Spleen (tissue), 11 donors: ENCODE measurements around the gene IFI27L2. TPM values are rescaled to one million over a fixed set of nuclear protein-coding genes. Genes with fewer than 3 reads are reported as not detected.

ENCODE experiments used
- DNase-seq: peaks from one replicate; pipeline ENCODE4 v3.0.0-alpha.2; 2020
- H3K27ac ChIP-seq, 8 donors: fragments of 200-600 bp; sonication (generic) in 7 of 8; 1 replicate in 4 of 8; 2 replicates in 4 of 8; pipeline versions ENCODE4 v1.5.0 to v1.8.0; 2016 to 2021; ENCODE audit warnings: inconsistent platforms in 4 of 8, mild to moderate bottlenecking in 4 of 8, moderate library complexity in 1 of 8
- H3K27me3 ChIP-seq, 7 donors: fragments of 200-600 bp; sonication (generic) in 6 of 7; replicated peaks in 1 of 7; 1 replicate in 4 of 7; 2 replicates in 3 of 7; pipeline versions ENCODE4 v1.5.0 to v1.8.0; 2016 to 2021; ENCODE audit warnings: inconsistent platforms in 3 of 7, mild to moderate bottlenecking in 1 of 7
- H3K36me3 ChIP-seq, 6 donors: fragments of 200-600 bp; sonication (generic) in 5 of 6; 1 replicate in 4 of 6; 2 replicates in 2 of 6; pipeline versions ENCODE4 v1.5.0 to v1.8.0; 2016 to 2021; ENCODE audit warnings: inconsistent platforms in 2 of 6
- H3K4me1 ChIP-seq, 6 donors: fragments of 200-600 bp; sonication (generic) in 5 of 6; 1 replicate in 3 of 6; 2 replicates in 3 of 6; pipeline versions ENCODE4 v1.5.0 to v1.8.0; 2016 to 2021; ENCODE audit warnings: inconsistent platforms in 3 of 6
- H3K4me3 ChIP-seq, 8 donors: fragments of 200-600 bp; sonication (generic) in 7 of 8; 1 replicate in 4 of 8; 2 replicates in 4 of 8; pipeline versions ENCODE4 v1.5.0 to v1.8.0; 2016 to 2021; ENCODE audit warnings: inconsistent platforms in 4 of 8, mild to moderate bottlenecking in 4 of 8, moderate library complexity in 2 of 8
- H3K9me3 ChIP-seq, 8 donors: fragments of 200-600 bp; sonication (generic) in 7 of 8; 1 replicate in 4 of 8; 2 replicates in 4 of 8; pipeline versions ENCODE4 v1.5.0 to v1.8.0; 2016 to 2021; ENCODE audit warnings: inconsistent platforms in 4 of 8
- POLR2A ChIP-seq, 3 donors: fragments of 450-650 bp; IDR thresholded peaks; one replicate each; pipeline ENCODE4 v1.5.1; 2017; ENCODE audit warnings: antibody characterized with exemption in 3 of 3, mild to moderate bottlenecking in 1 of 3
- POLR2AphosphoS5 ChIP-seq, 3 donors: sonication (generic); formaldehyde crosslinking; IDR thresholded peaks; one replicate each; pipeline ENCODE4 v1.5.1; 2017; ENCODE audit warnings: antibody characterized with exemption in 3 of 3
- WGBS, 5 donors: extraction: QIAGEN DNeasy Blood & Tissue Kit in 3 of 5; methylation state at CpG; one replicate each; pipeline versions ENCODE4 v1.1.5 to v1.1.7; 2013 to 2018; 5-methylcytosine and 5-hydroxymethylcytosine counted together
- intact Hi-C: fragments of 100-400 bp; cut with DNase I; formaldehyde crosslinking; loops from one replicate; pipeline ENCODE4 v1.15.0; 2023; ENCODE audit warnings: low total_unique reads
- polyA plus RNA-seq, 3 donors: library from polyadenylated mRNA; stranded (reverse); fragments of 200-250 nt; gene quantifications; one replicate each; pipeline ENCODE4 v1.2.1, GENCODE V29; 2013
- total RNA-seq, 7 donors: library from RNA; depleted of rRNA in 3 of 7; stranded (reverse); fragments of >200 nt in 3 of 7; fragmentation: NEBNext Ultra II Directional in 4 of 7; extraction: Animal tissue kit (Norgen Biotek cat#: 25700) in 4 of 7; gene quantifications; one replicate each; pipeline versions ENCODE4 v1.1.0 to v1.2.1, GENCODE V29; 2016 to 2021
- TF ChIP-seq, protein P1 (sequence below), 11 experiments: fragments of 200-600 bp in 7 of 11; fragments of 450-650 bp in 4 of 11; sonication (generic) in 4 of 11; IDR thresholded peaks in 8 of 11; conservative IDR thresholded peaks in 3 of 11; 1 replicate in 7 of 11; 2 replicates in 4 of 11; pipeline versions ENCODE4 v1.4.0 to v1.8.0; 2016 to 2021; ENCODE audit warnings: antibody characterized with exemption in 11 of 11, inconsistent platforms in 4 of 11, mild to moderate bottlenecking in 1 of 11
- donor health status: healthy with polysubstance abuse.
- donor health status: DM: no; HTN: no; CAD: no; lungs with moderate emphysema.
- donor health status: DM: no; HTN: no; CAD: no.
- donor health status: Bipolar disorder and iron deficiency.
- donor health status: healthy.
- donor health status: DM: no; HTN: no; CAD: no.
- donor health status: DM: yes; HTN: yes; CAD: no.

The IFI27L2 gene
- total and polyA plus RNA-seq, 10 donors: 40.6 to 137 (median 75.5) TPM

DNA sequence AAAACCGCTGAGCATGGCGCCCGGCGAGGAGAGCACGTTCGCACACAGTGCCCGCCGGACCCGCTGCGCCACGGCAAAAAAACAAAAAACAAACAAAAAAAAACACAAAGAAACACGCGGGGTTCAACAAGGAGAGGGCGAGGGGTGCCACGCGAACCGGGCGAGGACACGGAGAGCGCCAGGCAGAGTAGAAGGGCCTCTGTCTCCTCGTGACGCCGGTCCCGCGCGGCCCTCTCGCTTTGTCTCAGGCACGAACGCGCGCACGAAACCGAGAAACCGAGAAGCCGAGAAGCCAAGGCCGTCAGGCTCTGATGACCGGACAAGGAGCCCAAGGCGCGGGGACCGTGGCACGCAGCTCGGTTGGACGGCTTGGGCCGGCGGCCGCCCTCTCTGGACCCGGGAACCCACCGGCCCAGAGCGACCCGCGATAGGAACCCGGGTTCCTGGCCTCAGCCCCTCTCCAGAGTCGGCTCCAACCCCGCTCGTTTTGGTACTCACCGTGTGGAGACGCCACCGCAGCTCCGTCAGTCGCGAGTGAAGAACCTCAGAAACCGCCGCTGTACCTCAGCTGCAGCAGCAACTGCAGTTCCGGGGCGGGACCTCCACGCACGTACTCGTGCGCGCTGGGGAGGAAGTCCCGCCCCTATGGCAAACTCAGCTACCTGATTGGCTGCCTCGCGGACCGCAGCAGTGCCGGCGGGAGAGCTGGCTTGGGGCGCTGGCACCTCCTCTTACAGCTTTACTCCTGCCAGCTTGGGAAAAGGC, 48.6 kb downstream of the IFI27L2 start, which contains the start of the genes DDX24 and IFI27L1:
DDX24 (minus strand) TSS at position 582 of the 765 bp plus-strand sequence. CDS start 1,460 bp downstream, outside the sequence.
IFI27L1 (plus strand) TSS at position 690 of the 765 bp plus-strand sequence. CDS start 15,628 bp downstream, outside the sequence.
- peak within 1 kb of the TSS; percentile 89 to 97 (median 96) for H3K27ac ChIP-seq
- peak within 1 kb of the TSS; percentile 88 to 99 (median 94) for H3K4me3 ChIP-seq
- DNase-seq: peak; percentile 99
- H3K9me3 ChIP-seq: peaks cover 0 to 6% (median 6%) of the 10 kb centered on the region in 8 donors
- intact Hi-C loops: no loop called here
- peaks cover 28 to 66% (median 57%) of the 10 kb centered on the region in 6 donors for H3K4me1 ChIP-seq
- H3K36me3 ChIP-seq: peaks cover 0 to 35% (median 19%) of the 10 kb centered on the region in 6 donors
- no peaks in the 10 kb centered on the region for H3K27me3 ChIP-seq
- TF ChIP-seq, protein P1, sequence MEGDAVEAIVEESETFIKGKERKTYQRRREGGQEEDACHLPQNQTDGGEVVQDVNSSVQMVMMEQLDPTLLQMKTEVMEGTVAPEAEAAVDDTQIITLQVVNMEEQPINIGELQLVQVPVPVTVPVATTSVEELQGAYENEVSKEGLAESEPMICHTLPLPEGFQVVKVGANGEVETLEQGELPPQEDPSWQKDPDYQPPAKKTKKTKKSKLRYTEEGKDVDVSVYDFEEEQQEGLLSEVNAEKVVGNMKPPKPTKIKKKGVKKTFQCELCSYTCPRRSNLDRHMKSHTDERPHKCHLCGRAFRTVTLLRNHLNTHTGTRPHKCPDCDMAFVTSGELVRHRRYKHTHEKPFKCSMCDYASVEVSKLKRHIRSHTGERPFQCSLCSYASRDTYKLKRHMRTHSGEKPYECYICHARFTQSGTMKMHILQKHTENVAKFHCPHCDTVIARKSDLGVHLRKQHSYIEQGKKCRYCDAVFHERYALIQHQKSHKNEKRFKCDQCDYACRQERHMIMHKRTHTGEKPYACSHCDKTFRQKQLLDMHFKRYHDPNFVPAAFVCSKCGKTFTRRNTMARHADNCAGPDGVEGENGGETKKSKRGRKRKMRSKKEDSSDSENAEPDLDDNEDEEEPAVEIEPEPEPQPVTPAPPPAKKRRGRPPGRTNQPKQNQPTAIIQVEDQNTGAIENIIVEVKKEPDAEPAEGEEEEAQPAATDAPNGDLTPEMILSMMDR (IDR thresholded peaks at IDR 0.05 in 8 of 11, conservative IDR thresholded peaks at IDR 0.05 in 3 of 11): peak in 1 of 11 experiments; percentile 26
- TF ChIP-seq POLR2AphosphoS5 (IDR thresholded peaks at IDR 0.05): peak; percentile 99
- peak; percentile 88 to 94 (median 90) for TF ChIP-seq POLR2A (IDR thresholded peaks at IDR 0.05)
- 0 to 1% (median 0%) methylated on average over 49 to 77 of the region's 77 CpGs for WGBS, 5 donors

DNA sequence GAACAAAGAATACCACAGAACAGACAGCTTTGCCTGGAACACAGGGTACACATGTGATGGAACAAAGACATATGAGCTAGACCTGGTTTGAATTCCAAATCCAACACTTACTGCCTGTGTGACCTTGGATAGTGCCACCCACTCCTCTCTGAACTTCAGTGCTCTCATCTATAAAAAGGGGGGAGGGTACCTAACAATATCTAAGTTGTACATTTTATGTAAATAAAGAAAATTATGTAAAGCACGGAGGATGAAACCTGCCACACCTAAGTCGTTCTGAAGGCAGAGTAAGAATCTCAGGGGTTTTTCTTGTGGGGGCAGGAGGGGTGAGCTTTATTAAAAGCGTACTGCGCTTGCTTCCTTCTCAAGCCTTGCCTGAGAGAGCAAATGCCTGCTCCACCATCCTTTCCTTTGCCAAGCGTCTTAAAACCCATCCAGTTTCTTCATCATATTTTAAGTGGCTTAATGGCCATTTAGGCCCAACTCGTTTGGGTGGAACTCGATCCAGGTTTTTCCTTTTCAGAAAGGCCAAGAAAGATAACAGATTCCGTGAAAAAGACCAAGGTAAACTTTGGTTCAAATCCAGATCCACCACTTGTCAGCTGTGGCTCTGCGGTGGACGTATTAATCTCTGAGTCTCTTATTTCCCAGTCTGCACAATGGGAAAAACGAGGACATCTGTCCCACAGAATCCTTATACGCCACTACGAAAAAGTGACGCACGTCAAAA, 49.3 kb downstream of the IFI27L2 start:
- DNase-seq: no peak
- intact Hi-C loops: no loop called here
- WGBS, 5 donors: 2 to 4% (median 3%) methylated on average over 15 of the region's 15 CpGs

DNA sequence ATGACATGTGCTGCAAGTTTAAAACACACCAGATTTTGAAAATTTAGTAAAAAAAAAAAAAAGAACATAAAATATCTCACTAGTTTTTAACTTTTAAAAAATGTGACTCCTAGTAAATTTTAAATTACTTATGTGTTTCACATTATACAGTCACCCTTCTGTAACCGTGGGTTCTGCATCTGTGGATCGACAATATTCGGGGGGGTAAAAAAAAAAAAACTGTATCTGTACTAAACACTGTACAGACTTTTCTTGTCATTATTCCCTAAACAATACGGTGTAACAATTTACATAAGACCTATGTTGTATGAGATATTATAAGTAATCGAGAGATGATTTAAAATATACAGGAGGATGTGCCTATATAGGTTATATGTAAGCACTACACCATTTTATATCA, 51.6 kb downstream of the IFI27L2 start:
- peaks cover 0 to 59% (median 28%) of the 10 kb centered on the region in 6 donors for H3K36me3 ChIP-seq
- H3K4me1 ChIP-seq: peaks cover 28 to 83% (median 65%) of the 10 kb centered on the region in 6 donors
- intact Hi-C loops: no loop called here
- TF ChIP-seq POLR2A (IDR thresholded peaks at IDR 0.05) (no peak), POLR2AphosphoS5 (IDR thresholded peaks at IDR 0.05) (no peak)
- TF ChIP-seq, protein P1 (IDR thresholded peaks at IDR 0.05 in 8 of 11, conservative IDR thresholded peaks at IDR 0.05 in 3 of 11): no peak
- DNase-seq: no peak
- H3K27me3 ChIP-seq: no peaks in the 10 kb centered on the region
- H3K4me3 ChIP-seq: peak overlapping the region in 7 of 8 donors; percentile 12 to 99 (median 93)
- peaks cover 5 to 35% (median 31%) of the 10 kb centered on the region in 8 donors for H3K9me3 ChIP-seq
- H3K27ac ChIP-seq: no peak overlapping the region
- 76 to 88% (median 83%) methylated on average over 5 of the region's 5 CpGs for WGBS, 5 donors

More for the DNA sequence above, 49.3 kb downstream of the IFI27L2 start:
- TF ChIP-seq POLR2AphosphoS5 (IDR thresholded peaks at IDR 0.05): no peak
- TF ChIP-seq, protein P1 (IDR thresholded peaks at IDR 0.05 in 8 of 11, conservative IDR thresholded peaks at IDR 0.05 in 3 of 11): no peak
- no peak for TF ChIP-seq POLR2A (IDR thresholded peaks at IDR 0.05)
- Histone ChIP-seq H3K9me3 (peaks cover 0 to 13% (median 13%) of the 10 kb centered on the region in 8 donors), H3K4me3 (peak overlapping the region; percentile 88 to 99 (median 94)), H3K27me3 (no peaks in the 10 kb centered on the region), H3K4me1 (peaks cover 28 to 74% (median 63%) of the 10 kb centered on the region in 6 donors), H3K27ac (peak overlapping the region; percentile 89 to 97 (median 96)), H3K36me3 (peaks cover 0 to 40% (median 24%) of the 10 kb centered on the region in 6 donors)

Other genes with a start within 250 kb of the IFI27L2 start
- gene FAM181A, start 202.3 kb downstream of the IFI27L2 start, total RNA-seq: not detected
- not detected for gene FAM181A, start 202.3 kb downstream of the IFI27L2 start, polyA plus RNA-seq
- gene ASB2, start 153.0 kb downstream of the IFI27L2 start, total RNA-seq: 10 to 100 TPM in 5 of 7 donors, 1 to 10 TPM in 2; 9.8 to 18.0 (median 13.5) TPM
- 1 to 10 TPM; 6.6 to 9.5 (median 6.9) TPM for gene ASB2, start 153.0 kb downstream of the IFI27L2 start, polyA plus RNA-seq
- not detected for gene CCDC197, start 132.3 kb downstream of the IFI27L2 start, total RNA-seq
- gene CCDC197, start 132.3 kb downstream of the IFI27L2 start, polyA plus RNA-seq: not detected
- gene OTUB2, start 103.3 kb downstream of the IFI27L2 start, total RNA-seq: 1 to 10 TPM in 2 of 7 donors, under 1 TPM in 5; 0.23 to 1.1 (median 0.56) TPM
- under 1 TPM; 0.07 to 0.29 (median 0.08) TPM for gene OTUB2, start 103.3 kb downstream of the IFI27L2 start, polyA plus RNA-seq
- 100 to 1,000 TPM; 168 to 251 (median 209) TPM for gene DDX24, start 48.4 kb downstream of the IFI27L2 start, total RNA-seq
- 100 to 1,000 TPM in 1 of 3 donors, 10 to 100 TPM in 2; 70.8 to 103 (median 91.8) TPM for gene DDX24, start 48.4 kb downstream of the IFI27L2 start, polyA plus RNA-seq
- 10 to 100 TPM in 6 of 7 donors, 1 to 10 TPM in 1; 4.4 to 16.1 (median 11.4) TPM for gene IFI27L1, start 48.3 kb downstream of the IFI27L2 start, total RNA-seq
- 10 to 100 TPM in 2 of 3 donors, 1 to 10 TPM in 1; 7.5 to 18.8 (median 13.9) TPM for gene IFI27L1, start 48.3 kb downstream of the IFI27L2 start, polyA plus RNA-seq
- 100 to 1,000 TPM; 304 to 893 (median 750) TPM for gene IFI27, start 18.9 kb downstream of the IFI27L2 start, total RNA-seq
- 1,000 to 10,000 TPM in 1 of 3 donors, 100 to 1,000 TPM in 2; 371 to 1,170 (median 689) TPM for gene IFI27, start 18.9 kb downstream of the IFI27L2 start, polyA plus RNA-seq
- gene PPP4R4, start 44.7 kb upstream of the IFI27L2 start, total RNA-seq: under 1 TPM in 4 of 7 donors, not detected in 3; 0.09 to 0.94 (median 0.32) TPM
- gene PPP4R4, start 44.7 kb upstream of the IFI27L2 start, polyA plus RNA-seq: under 1 TPM; 0.05 to 0.26 (median 0.06) TPM
- gene SERPINA10, start 163.7 kb upstream of the IFI27L2 start, total RNA-seq: not detected
- not detected for gene SERPINA10, start 163.7 kb upstream of the IFI27L2 start, polyA plus RNA-seq
- not detected for gene SERPINA6, start 193.7 kb upstream of the IFI27L2 start, total RNA-seq
- gene SERPINA6, start 193.7 kb upstream of the IFI27L2 start, polyA plus RNA-seq: not detected
- not detected for gene SERPINA2, start 237.1 kb upstream of the IFI27L2 start, total RNA-seq
- gene SERPINA2, start 237.1 kb upstream of the IFI27L2 start, polyA plus RNA-seq: not detected